ENCODE results near the gene C9orf57.
A peak's percentile ranks its signal among the peaks of the same experiment; 100 is the strongest.

Gene C9orf57

DNA sequence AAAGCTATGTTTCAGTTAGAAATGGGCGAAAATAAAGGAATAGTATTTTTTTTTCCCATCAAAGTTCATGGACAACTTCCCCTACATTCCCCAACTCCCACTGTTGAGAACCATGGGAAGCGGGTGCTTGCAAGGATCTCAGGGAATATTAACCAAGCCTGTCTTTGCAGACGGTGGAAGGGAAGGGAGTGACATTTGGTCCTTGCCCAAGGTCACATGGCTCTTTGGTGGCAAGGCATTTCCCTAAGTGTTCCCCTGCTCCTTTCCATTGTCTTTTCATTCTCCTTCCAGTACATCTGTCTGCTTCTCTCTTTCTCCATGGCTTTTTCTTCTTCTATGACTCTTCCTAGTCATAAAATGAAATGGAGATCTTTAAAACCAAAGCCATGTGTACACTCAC lies 19.0 kb downstream of the C9orf57 start:
- TF ChIP-seq, protein P1, sequence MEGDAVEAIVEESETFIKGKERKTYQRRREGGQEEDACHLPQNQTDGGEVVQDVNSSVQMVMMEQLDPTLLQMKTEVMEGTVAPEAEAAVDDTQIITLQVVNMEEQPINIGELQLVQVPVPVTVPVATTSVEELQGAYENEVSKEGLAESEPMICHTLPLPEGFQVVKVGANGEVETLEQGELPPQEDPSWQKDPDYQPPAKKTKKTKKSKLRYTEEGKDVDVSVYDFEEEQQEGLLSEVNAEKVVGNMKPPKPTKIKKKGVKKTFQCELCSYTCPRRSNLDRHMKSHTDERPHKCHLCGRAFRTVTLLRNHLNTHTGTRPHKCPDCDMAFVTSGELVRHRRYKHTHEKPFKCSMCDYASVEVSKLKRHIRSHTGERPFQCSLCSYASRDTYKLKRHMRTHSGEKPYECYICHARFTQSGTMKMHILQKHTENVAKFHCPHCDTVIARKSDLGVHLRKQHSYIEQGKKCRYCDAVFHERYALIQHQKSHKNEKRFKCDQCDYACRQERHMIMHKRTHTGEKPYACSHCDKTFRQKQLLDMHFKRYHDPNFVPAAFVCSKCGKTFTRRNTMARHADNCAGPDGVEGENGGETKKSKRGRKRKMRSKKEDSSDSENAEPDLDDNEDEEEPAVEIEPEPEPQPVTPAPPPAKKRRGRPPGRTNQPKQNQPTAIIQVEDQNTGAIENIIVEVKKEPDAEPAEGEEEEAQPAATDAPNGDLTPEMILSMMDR (conservative IDR thresholded peaks at IDR 0.05), result no peak
- TF ChIP-seq ZFX (IDR thresholded peaks at IDR 0.05), result no peak
- no peak overlapping the region for H3K27ac ChIP-seq

DNA sequence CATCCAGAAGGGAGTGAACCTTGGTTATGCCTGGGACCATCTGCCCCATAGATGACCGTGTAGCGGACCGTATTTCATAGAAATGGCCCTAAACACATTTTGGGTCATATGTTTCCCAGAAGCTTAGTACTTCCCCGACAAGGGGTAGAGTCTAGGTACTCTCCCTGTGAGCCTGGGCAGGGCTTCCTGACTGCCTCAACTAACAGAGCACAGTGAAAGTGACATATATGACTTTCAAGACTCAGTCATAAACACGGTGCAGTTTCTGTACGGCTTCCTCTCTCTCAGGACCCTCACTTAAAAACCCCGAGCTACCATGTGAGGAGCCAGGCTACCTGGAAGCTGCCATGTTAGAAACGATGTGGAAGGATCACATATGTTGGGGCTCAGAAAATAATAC lies 20.9 kb downstream of the C9orf57 start:
- no peak for TF ChIP-seq ZFX (IDR thresholded peaks at IDR 0.05)
- TF ChIP-seq, protein P1 (conservative IDR thresholded peaks at IDR 0.05), result no peak
- H3K27ac ChIP-seq, result no peak overlapping the region

DNA sequence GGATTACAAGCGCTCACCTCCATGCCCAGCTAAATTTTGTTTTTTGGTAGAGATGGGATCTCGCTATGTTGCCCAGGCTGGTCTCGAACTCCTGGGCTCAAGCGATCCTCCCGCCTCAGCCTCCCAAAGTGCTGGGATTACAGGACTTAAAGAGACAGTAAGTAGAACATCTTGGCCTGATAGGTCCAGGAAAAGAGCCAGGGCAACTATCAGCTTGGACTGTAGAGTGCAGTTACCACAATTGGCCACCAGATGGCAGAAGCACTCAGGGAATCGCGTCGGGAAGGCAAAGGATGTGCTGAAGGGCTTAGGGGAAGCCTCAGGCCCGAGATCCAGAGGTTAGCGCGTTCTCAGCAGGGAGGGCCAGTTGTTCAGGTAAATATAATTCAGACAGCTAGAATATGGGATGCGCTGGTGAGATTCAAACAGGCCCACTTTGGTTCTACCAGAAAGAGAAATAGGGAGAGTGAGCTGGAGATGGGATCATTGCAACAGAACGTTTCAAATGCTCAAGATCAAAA lies 21.5 kb downstream of the C9orf57 start:
- H3K27ac ChIP-seq, result no peak overlapping the region
- TF ChIP-seq ZFX (IDR thresholded peaks at IDR 0.05), result no peak
- TF ChIP-seq, protein P1 (conservative IDR thresholded peaks at IDR 0.05), result peak; percentile 94

DNA sequence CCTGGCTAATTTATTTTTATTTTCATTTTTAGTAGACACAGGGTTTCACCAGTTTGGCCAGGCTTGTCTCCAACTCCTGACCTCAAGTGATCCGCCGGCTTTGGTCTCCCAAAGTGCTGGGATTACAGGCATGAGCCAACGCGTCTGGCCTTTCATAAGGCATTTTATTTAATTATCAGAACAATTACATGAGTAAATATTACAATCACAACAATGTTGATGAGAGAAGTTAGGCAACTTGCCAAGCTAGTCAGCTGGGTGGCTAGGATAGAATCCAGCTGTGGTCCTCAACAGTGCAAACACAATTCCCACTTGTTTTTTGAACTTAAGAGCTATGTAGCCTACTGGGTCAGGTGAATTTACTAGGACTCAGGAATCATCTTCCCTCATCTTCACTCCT lies 22.0 kb downstream of the C9orf57 start:
- TF ChIP-seq, protein P1 (conservative IDR thresholded peaks at IDR 0.05), result no peak
- no peak for TF ChIP-seq ZFX (IDR thresholded peaks at IDR 0.05)
- no peak overlapping the region for H3K27ac ChIP-seq

DNA sequence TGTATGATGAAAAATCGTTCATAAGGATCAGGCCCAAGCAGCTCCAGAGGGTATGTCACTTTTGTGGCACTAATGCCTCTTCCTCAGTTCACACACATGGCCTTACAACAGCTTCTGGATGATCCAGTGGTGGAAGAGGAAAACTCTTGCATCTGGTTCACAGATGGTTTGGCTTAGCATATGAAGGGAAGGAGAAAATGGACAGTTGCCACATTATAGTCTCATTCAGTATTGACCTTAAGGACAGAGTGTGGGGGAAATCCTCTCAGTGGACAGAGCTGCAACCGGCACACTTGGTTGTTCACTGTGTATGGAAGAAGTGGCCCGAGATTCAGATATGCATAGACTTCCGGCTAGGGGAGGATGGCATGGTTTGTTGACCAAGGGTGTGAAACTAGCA lies 22.8 kb downstream of the C9orf57 start:
- TF ChIP-seq, protein P1 (conservative IDR thresholded peaks at IDR 0.05), result no peak
- TF ChIP-seq ZFX (IDR thresholded peaks at IDR 0.05), result no peak
- H3K27ac ChIP-seq, result no peak overlapping the region

DNA sequence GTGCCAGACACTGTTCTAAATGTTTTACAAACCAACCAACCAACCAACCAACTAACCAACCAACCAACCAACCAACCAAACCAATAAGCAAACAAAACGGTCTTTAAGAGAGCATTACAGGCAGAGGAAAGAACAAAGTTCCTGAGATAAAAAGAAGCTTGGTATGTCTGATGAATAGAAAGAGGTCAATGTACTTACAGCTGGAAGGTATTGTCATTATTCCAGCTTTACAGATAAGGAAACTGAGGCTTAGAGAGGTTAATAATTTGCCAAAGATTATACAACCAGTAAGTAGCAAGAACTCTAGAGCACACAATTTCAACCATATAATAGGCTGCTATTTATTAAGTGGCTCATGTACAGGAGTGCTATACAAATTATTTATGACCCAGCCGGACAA lies 29.6 kb downstream of the C9orf57 start:
- H3K27ac ChIP-seq, result no peak overlapping the region
- TF ChIP-seq, protein P1 (conservative IDR thresholded peaks at IDR 0.05), result no peak
- TF ChIP-seq ZFX (IDR thresholded peaks at IDR 0.05), result no peak

DNA sequence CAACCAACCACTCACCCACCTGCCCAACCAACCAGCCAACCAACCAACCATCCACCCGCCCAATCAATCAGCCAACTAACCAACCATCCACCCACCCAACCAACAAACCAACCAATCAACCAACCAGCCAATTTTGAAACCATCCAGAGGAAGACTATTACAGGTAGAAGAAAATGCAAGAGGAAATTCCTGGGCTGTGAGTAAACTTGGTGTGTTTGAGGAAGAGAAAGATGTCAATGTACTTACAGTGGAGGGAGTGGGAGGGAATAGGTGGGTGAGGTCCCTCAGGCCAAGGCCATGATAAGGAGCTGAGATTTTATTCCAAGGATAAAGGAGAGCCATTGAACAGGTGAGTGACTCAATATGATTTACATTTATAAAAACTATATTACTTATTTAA lies 30.4 kb downstream of the C9orf57 start:
- no peak for TF ChIP-seq ZFX (IDR thresholded peaks at IDR 0.05)
- TF ChIP-seq, protein P1 (conservative IDR thresholded peaks at IDR 0.05), result no peak

More for the DNA sequence above, 30.4 kb downstream of the C9orf57 start:
- no peak overlapping the region for H3K27ac ChIP-seq

All from C4-2B (cell line).